ENCODE measurements around the gene RELN. TPM values are rescaled to one million over a fixed set of nuclear protein-coding genes. Genes with fewer than 3 reads are reported as not detected.

RELN gene
- total and polyA plus RNA-seq, 11 donors, result 0.16 to 3.5 (median 1.3) TPM

GRCh38 chr7:103577059-103577458, 412.4 kb downstream of the RELN start:
- H3K27me3 ChIP-seq, result no peaks in the 10 kb centered on the region
- ATAC-seq, result no peak
- intact Hi-C loops (cut with DNase I), result loop anchor here in 5 of 10 donors (5.0 to 10.0 kb wide), 5 partner anchors 578 to 1328 kb away; no protein-coding TSS in a partner anchor
- 53 to 70% (median 66%) methylated on average over 2 of the region's 2 CpGs for WGBS, 4 donors
- no peaks in the 10 kb centered on the region for H3K9me3 ChIP-seq
- TF ChIP-seq POLR2A (IDR thresholded peaks at IDR 0.05), result no peak
- TF ChIP-seq CTCF (IDR thresholded peaks at IDR 0.05), result no peak
- no peak overlapping the region for H3K27ac ChIP-seq
- H3K4me1 ChIP-seq, result peaks cover 0 to 6% (median 0%) of the 10 kb centered on the region in 12 donors
- DNase-seq, result no peak
- no peaks in the 10 kb centered on the region for H3K36me3 ChIP-seq
- no peak overlapping the region for H3K4me3 ChIP-seq

- Histone ChIP-seq H3K27me3 (no peaks in the 10 kb centered on the region), H3K36me3 (no peaks in the 10 kb centered on the region), H3K9me3 (no peaks in the 10 kb centered on the region), H3K4me3 (no peak overlapping the region), H3K4me1 (peaks cover 0 to 6% (median 0%) of the 10 kb centered on the region in 12 donors), H3K27ac (no peak overlapping the region)
- TF ChIP-seq POLR2A (IDR thresholded peaks at IDR 0.05) (no peak), CTCF (IDR thresholded peaks at IDR 0.05) (no peak)
- ATAC-seq (no peak), DNase-seq (no peak)
- WGBS, 4 donors, result 62 to 68% (median 65%) methylated on average over 5 of the region's 5 CpGs
- intact Hi-C loops (cut with DNase I), result loop anchor here in 5 of 10 donors (5.0 to 10.0 kb wide), 5 partner anchors 578 to 1328 kb away; no protein-coding TSS in a partner anchor
Measured at GRCh38 chr7:103576641-103577040, 412.8 kb downstream of the RELN start.

GRCh38 chr7:103574576-103574975, 414.9 kb downstream of the RELN start:
- intact Hi-C loops (cut with DNase I), result loop anchor here in 6 of 10 donors (5.0 to 10.0 kb wide), 7 partner anchors 580 to 1343 kb away; no protein-coding TSS in a partner anchor
- WGBS, 4 donors, result 44 to 65% (median 57%) methylated on average over 1 of the region's 1 CpG

More at GRCh38 chr7:103574576-103574975, 414.9 kb downstream of the RELN start:
- TF ChIP-seq POLR2A (IDR thresholded peaks at IDR 0.05), result no peak
- TF ChIP-seq CTCF (IDR thresholded peaks at IDR 0.05), result no peak
- Histone ChIP-seq H3K4me1 (peaks cover 0 to 6% (median 0%) of the 10 kb centered on the region in 12 donors), H3K27ac (no peak overlapping the region), H3K27me3 (peaks cover 0 to 5% (median 0%) of the 10 kb centered on the region in 9 donors), H3K4me3 (no peak overlapping the region), H3K36me3 (no peaks in the 10 kb centered on the region), H3K9me3 (no peaks in the 10 kb centered on the region)
- no peak for DNase-seq
- ATAC-seq, result no peak

All from heart left ventricle (tissue), 16 donors.